Measurements from ENCODE around the gene ZFPL1. TPM values are rescaled to one million over a fixed set of nuclear protein-coding genes. Genes with fewer than 3 reads are reported as not detected.

ZFPL1 gene
- total and polyA plus RNA-seq, 9 of the 15 experiments (the other 6 are each of a cell fraction or from before 2014, with no cell fraction given), result 3.7 to 37.5 (median 22.7) TPM

GRCh38 chr11:65112546-65113360 is 28.7 kb downstream of the ZFPL1 start (continued):
- TF ChIP-seq RREB1 (CRISPR knock-in tag; IDR thresholded peaks at IDR 0.05) (no peak), JUN (IDR thresholded peaks at IDR 0.05; ENCODE audit: borderline replicate concordance, low read depth, low read length) (peak; percentile 24; the same call in 1 of the 2 replicates), JUN (CRISPR knock-in tag; IDR thresholded peaks at IDR 0.05; ENCODE audit: borderline replicate concordance) (no peak), CHD7 (IDR thresholded peaks at IDR 0.05; ENCODE audit: low read depth, low read length) (no peak), L3MBTL2 (IDR thresholded peaks at IDR 0.05) (peak; percentile 74), NR2C1 (IDR thresholded peaks at IDR 0.05) (no peak), NR2C1 (tag; IDR thresholded peaks at IDR 0.05) (no peak), TAF9B (IDR thresholded peaks at IDR 0.05; ENCODE audit: partially characterized antibody) (no peak), NCOR1 (IDR thresholded peaks at IDR 0.05) (peak; percentile 45)

Data from K562 (cell line).